H1 (cell line): Measurements from ENCODE around the gene BCL11A. TPM values are rescaled to one million over a fixed set of nuclear protein-coding genes. Genes with fewer than 3 reads are reported as not detected.

Experiments
- CTCF ChIA-PET: fragments of 300-600 bp; sonication (Branson Sonifier 250); formaldehyde crosslinking; loops from one replicate; lab custom pipeline; 2021; ENCODE audit not compliant: partially characterized antibody; lab: Charles Lee
- POLR2A ChIA-PET: fragments of 300-600 bp; sonication (Branson Sonifier 250); formaldehyde crosslinking; loops from one replicate; lab custom pipeline; 2021; ENCODE audit warnings: inconsistent platforms; ENCODE audit not compliant: partially characterized antibody; lab: Charles Lee
- DNase-seq, 2 experiments: peaks; one replicate each; pipeline versions ENCODE4 v3.0.0 to v3.0.0-alpha.2; 2010 to 2022; ENCODE audit warnings: low spot score in 2 of 2, low read depth in 1 of 2, mixed read lengths in 1 of 2
- FAIRE-seq: peaks from 2 replicates; lab custom pipeline; 2011; peaks lifted over from hg19 to GRCh38; lab: Jason Lieb, UNC
- H2AFZ ChIP-seq: 2 replicates; pipeline ENCODE4 v1.8.1; 2012; ENCODE audit warnings: low read length, inconsistent platforms
- H2AK5ac ChIP-seq: 2 replicates; pipeline ENCODE4 v1.6.1; 2013; ENCODE audit warnings: low read depth, low read length
- H2BK120ac ChIP-seq: replicated peaks from 2 replicates; pipeline ENCODE3; 2013; ENCODE audit warnings: low read depth, low read length, inconsistent platforms
- H2BK12ac ChIP-seq: 2 replicates; pipeline ENCODE4 v1.6.1; 2013; ENCODE audit warnings: low read depth, low read length
- H2BK15ac ChIP-seq: 2 replicates; pipeline ENCODE4 v1.6.1; 2013; ENCODE audit warnings: low read length
- H2BK20ac ChIP-seq: 2 replicates; pipeline ENCODE4 v1.6.1; 2013; ENCODE audit warnings: low read length
- H2BK5ac ChIP-seq: 2 replicates; pipeline ENCODE4 v1.6.1; 2013; ENCODE audit warnings: low read depth, low read length
- H3K14ac ChIP-seq: 2 replicates; pipeline ENCODE4 v1.6.1; 2013; ENCODE audit warnings: inconsistent platforms; ENCODE audit not compliant: insufficient read length
- H3K18ac ChIP-seq: 2 replicates; pipeline ENCODE4 v1.6.1; 2013; ENCODE audit warnings: low read length; ENCODE audit errors: extremely low read depth
- H3K23ac ChIP-seq: 2 replicates; pipeline ENCODE4 v1.6.1; 2013; ENCODE audit warnings: inconsistent platforms; ENCODE audit not compliant: insufficient read length
- H3K23me2 ChIP-seq: 2 replicates; pipeline ENCODE4 v1.6.1; 2013; ENCODE audit warnings: low read depth, low read length
- H3K27ac ChIP-seq: 2 replicates; pipeline ENCODE4 v1.6.1; 2011; ENCODE audit warnings: low read depth, low read length, inconsistent platforms
- H3K27me3 ChIP-seq, 4 experiments: replicated peaks in 1 of 4; 1 replicate in 1 of 4; 2 replicates in 3 of 4; pipeline versions ENCODE4 v1.6.1 to v1.8.1; 2011 to 2013; ENCODE audit warnings: low read length in 3 of 4, mild to moderate bottlenecking in 3 of 4, inconsistent platforms in 2 of 4, mixed read lengths in 2 of 4, moderate library complexity in 1 of 4; ENCODE audit not compliant: control insufficient read depth in 3 of 4, insufficient read depth in 3 of 4; ENCODE audit errors: extremely low read depth in 1 of 4
- H3K36me3 ChIP-seq, 4 experiments: 2 replicates each; pipeline versions ENCODE4 v1.6.1 to v1.8.1; 2011 to 2013; ENCODE audit warnings: mild to moderate bottlenecking in 4 of 4, low read length in 3 of 4, moderate library complexity in 2 of 4, control low read depth in 1 of 4, inconsistent platforms in 1 of 4; ENCODE audit not compliant: insufficient read depth in 4 of 4, control insufficient read depth in 2 of 4
- H3K4ac ChIP-seq: replicated peaks from 2 replicates; pipeline ENCODE3; 2013; ENCODE audit warnings: low read length, low read depth, mixed read lengths, inconsistent platforms; ENCODE audit not compliant: insufficient read length
- H3K4me1 ChIP-seq, 4 experiments: replicated peaks in 1 of 4; 1 replicate in 1 of 4; 2 replicates in 3 of 4; pipeline versions ENCODE4 v1.6.1 to v1.8.1; 2011 to 2013; ENCODE audit warnings: low read length in 3 of 4, inconsistent platforms in 2 of 4, mixed read lengths in 1 of 4; ENCODE audit not compliant: insufficient read depth in 4 of 4, control insufficient read depth in 3 of 4
- H3K4me2 ChIP-seq, 2 experiments: 2 replicates each; pipeline versions ENCODE4 v1.6.1 to v1.8.1; 2011 to 2013; ENCODE audit warnings: low read depth in 2 of 2, low read length in 2 of 2, control low read depth in 1 of 2, inconsistent platforms in 1 of 2, mild to moderate bottlenecking in 1 of 2; ENCODE audit not compliant: insufficient read depth in 1 of 2
- H3K4me3 ChIP-seq, 4 experiments: fragments of 200-600, 300-600 bp in 1 of 4; sonication (generic), shearing (Covaris generic), sonication (Bioruptor Twin) in 1 of 4; 2 replicates each; pipeline versions ENCODE4 v1.5.1 to v1.8.1; 2011 to 2016; ENCODE audit warnings: low read length in 4 of 4, low read depth in 3 of 4, control low read depth in 2 of 4, inconsistent platforms in 2 of 4, mild to moderate bottlenecking in 2 of 4, mixed read lengths in 1 of 4, moderate library complexity in 1 of 4; ENCODE audit not compliant: insufficient read depth in 2 of 4; ENCODE audit errors: extremely low read depth in 1 of 4
- H3K56ac ChIP-seq: replicated peaks from 2 replicates; pipeline ENCODE3; 2013; ENCODE audit warnings: low read depth, mild to moderate bottlenecking, mixed read lengths, low read length, inconsistent platforms; ENCODE audit not compliant: insufficient read length
- H3K79me1 ChIP-seq: 2 replicates; pipeline ENCODE4 v1.6.1; 2013; ENCODE audit warnings: low read depth, low read length, control low read depth
- H3K79me2 ChIP-seq, 2 experiments: 2 replicates each; pipeline versions ENCODE4 v1.6.1 to v1.8.1; 2012 to 2013; ENCODE audit warnings: low read length in 2 of 2, mild to moderate bottlenecking in 2 of 2, inconsistent platforms in 1 of 2; ENCODE audit not compliant: insufficient read depth in 2 of 2, control insufficient read depth in 1 of 2
- H3K9ac ChIP-seq, 4 experiments: replicated peaks in 1 of 4; 1 replicate in 1 of 4; 2 replicates in 3 of 4; pipeline versions ENCODE4 v1.6.1 to v1.8.1; 2011 to 2013; ENCODE audit warnings: low read depth in 3 of 4, low read length in 3 of 4, control low read depth in 2 of 4, mild to moderate bottlenecking in 2 of 4, moderate library complexity in 2 of 4, inconsistent platforms in 1 of 4; ENCODE audit errors: extremely low read depth in 1 of 4
- H3K9me3 ChIP-seq, 2 experiments: 2 replicates each; pipeline versions ENCODE4 v1.6.1 to v1.8.1; 2012 to 2013; ENCODE audit warnings: mild to moderate bottlenecking in 2 of 2, moderate library complexity in 2 of 2, control low read depth in 1 of 2, inconsistent platforms in 1 of 2, low read depth in 1 of 2, low read length in 1 of 2, mixed read lengths in 1 of 2; ENCODE audit not compliant: insufficient read depth in 2 of 2
- H4K20me1 ChIP-seq, 2 experiments: replicated peaks in 1 of 2; 2 replicates each; pipeline versions ENCODE3 to v1.8.1; 2011 to 2013; ENCODE audit warnings: inconsistent platforms in 2 of 2, low read length in 2 of 2, mild to moderate bottlenecking in 1 of 2; ENCODE audit not compliant: insufficient read depth in 2 of 2, control insufficient read depth in 1 of 2
- H4K5ac ChIP-seq: 2 replicates; pipeline ENCODE4 v1.6.1; 2013; ENCODE audit warnings: low read length, low read depth, mixed read lengths, inconsistent platforms; ENCODE audit not compliant: insufficient read length
- H4K8ac ChIP-seq: 2 replicates; pipeline ENCODE4 v1.8.0; 2013; ENCODE audit warnings: mild to moderate bottlenecking, moderate library complexity, low read length, inconsistent platforms; ENCODE audit not compliant: insufficient read depth; ENCODE audit errors: extremely low read depth
- H4K91ac ChIP-seq: replicated peaks from 2 replicates; pipeline ENCODE3; 2013; ENCODE audit warnings: low read length, mixed read lengths, inconsistent platforms; ENCODE audit not compliant: insufficient read length
- EGR1 ChIP-seq: IDR thresholded peaks from 2 replicates; pipeline ENCODE4 v1.6.1; 2011; ENCODE audit warnings: low read depth, low read length, borderline replicate concordance
- WGBS, 2 experiments: shearing (Covaris generic) in 1 of 2; methylation state at CpG; one replicate each; pipeline versions ENCODE4 v1.1.6 to v1.1.7; 2013 to 2015; ENCODE audit warnings: low lambda C conversion rate in 2 of 2, mixed read lengths in 2 of 2, inconsistent platforms in 1 of 2, low coverage in 1 of 2, missing lambda C conversion rate in 1 of 2; ENCODE audit not compliant: insufficient replicate concordance in 2 of 2, insufficient coverage in 1 of 2, insufficient read length in 1 of 2; ENCODE audit errors: extremely low coverage in 1 of 2, missing lambda C conversion rate in 1 of 2; 5-methylcytosine and 5-hydroxymethylcytosine counted together
- polyA plus RNA-seq, 7 experiments: library from polyadenylated mRNA; depleted of rRNA in 3 of 7; stranded (reverse) in 5 of 7; unstranded in 2 of 7; fragments of >200 nt in 5 of 7; fragments of 200-250 nt in 2 of 7; gene quantifications; 1 replicate in 5 of 7; 2 replicates in 1 of 7; 4 replicates in 1 of 7; pipeline versions ENCODE4 v1.2.1 to v1.2.3, GENCODE V29; 2011 to 2013; ENCODE audit warnings: missing spikeins in 2 of 7, mixed read lengths in 2 of 7
- total RNA-seq: library from RNA; stranded (reverse); fragmentation: NEBNext Ultra II Directional; extraction: Animal tissue kit (Norgen Biotek cat#: 25700); gene quantifications from 2 replicates; pipeline ENCODE4 v1.2.1, GENCODE V29; 2021

Gene BCL11A
- total and polyA plus RNA-seq, 2 of the 8 experiments (the other 6 are each of a cell fraction or from before 2014, with no cell fraction given) = 11.9 to 59.3 TPM

DNA sequence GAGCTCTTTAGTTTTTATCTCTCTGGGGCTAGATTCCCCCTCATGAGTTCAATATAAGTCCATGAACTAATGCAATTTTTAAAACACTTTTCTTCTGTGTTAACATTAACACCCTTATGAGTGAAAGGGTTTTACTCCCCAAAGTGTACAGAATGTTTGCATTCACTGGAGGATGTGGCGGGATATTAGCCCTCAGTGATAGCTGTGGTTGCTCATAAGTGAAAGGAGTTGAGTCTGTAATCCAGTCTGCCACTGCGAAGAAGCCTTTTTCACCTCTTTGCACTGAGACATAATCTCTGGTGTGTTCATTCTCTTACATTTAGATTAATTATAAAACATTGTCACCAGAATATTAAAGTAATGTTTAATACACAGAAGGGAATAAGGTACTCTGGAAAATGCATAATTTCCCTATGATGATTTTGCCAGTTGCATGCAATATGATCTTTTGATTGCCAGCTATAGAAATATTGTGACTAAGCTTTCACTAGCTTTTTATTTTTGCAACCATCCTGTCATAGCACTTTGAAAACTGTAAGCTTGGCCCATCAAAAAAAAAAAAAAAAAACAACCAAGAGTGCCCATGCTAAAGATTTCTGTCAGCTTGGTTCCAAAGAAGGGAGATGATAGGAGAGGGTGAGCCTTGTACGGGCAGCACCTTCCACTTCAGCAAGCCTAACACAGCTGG is 113.2 kb downstream of the BCL11A start:
- no peak for DNase-seq
- Histone ChIP-seq H2AFZ (no peak overlapping the region), H2BK120ac (no peak overlapping the region), H3K4me2 (no peak overlapping the region), H3K4ac (no peak overlapping the region), H3K4me3 (no peak overlapping the region), H3K27ac (no peak overlapping the region), H3K23ac (no peak overlapping the region), H3K56ac (no peak overlapping the region), H3K18ac (no peak overlapping the region), H3K79me2 (no peaks in the 10 kb centered on the region), H4K91ac (no peak overlapping the region), H4K5ac (no peak overlapping the region), H2BK12ac (no peak overlapping the region), H2BK20ac (no peak overlapping the region), H3K9me3 (no peaks in the 10 kb centered on the region), H4K20me1 (no peaks in the 10 kb centered on the region), H2AK5ac (no peak overlapping the region), H3K9ac (no peak overlapping the region), H3K14ac (no peak overlapping the region), H3K23me2 (no peaks in the 10 kb centered on the region), H3K4me1 (peaks cover 0 to 6% (median 2%) of the 10 kb centered on the region in 4 experiments; a peak in 5 of 7 replicates), H2BK15ac (no peak overlapping the region), H3K79me1 (no peaks in the 10 kb centered on the region), H3K27me3 (no peaks in the 10 kb centered on the region), H4K8ac (no peak overlapping the region), H3K36me3 (no peaks in the 10 kb centered on the region), H2BK5ac (no peak overlapping the region)
- no peak for FAIRE-seq
- CTCF ChIA-PET = interaction anchor here (0.5 to 3.2 kb wide), 49 partner anchors 8 to 1287 kb away, joined by 3 to 25 read pairs (median 4); no protein-coding TSS in a partner anchor
- 90% methylated on average over 3 of the region's 3 CpGs; no CpG with 5 or more reads in 1 of the 2 experiments for WGBS, 2 experiments
- POLR2A ChIA-PET = interaction anchor here (0.6 to 1.1 kb wide), 2 partner anchors 88 to 110 kb away, joined by 3 read pairs; no protein-coding TSS in a partner anchor
- TF ChIP-seq EGR1 = no peak
